IMR-90 (cell line): ENCODE measurements around the gene FOXR1. TPM values are rescaled to one million over a fixed set of nuclear protein-coding genes. Genes with fewer than 3 reads are reported as not detected.

Experiments used
- ATAC-seq: fragments of 200-7000 bp; cut with Tn5 transposase; 2 replicates; pipeline ENCODE4 v1.9.1; 2020; ENCODE audit warnings: low read depth, mild to moderate bottlenecking, moderate library complexity
- BruUV-seq: library from RNA; stranded (reverse); fragments of 400-500 nt; replicated peaks from 2 replicates; lab custom pipeline; 2021; lab: Mats Ljungman, UMichigan
- CTCF ChIA-PET: fragments of 300-600 bp; formaldehyde crosslinking; extraction: SDS; loops from one replicate; lab custom pipeline; 2021; ENCODE audit warnings: antibody characterized with exemption; lab: Yijun Ruan, JAX
- POLR2A ChIA-PET: fragments of 300-600 bp; sonication (Branson Sonifier 250); formaldehyde crosslinking; loops from one replicate; lab custom pipeline; 2022; ENCODE audit warnings: antibody characterized with exemption; ENCODE audit not compliant: unreplicated experiment; lab: Charles Lee
- DNase-seq: peaks from one replicate; pipeline ENCODE4 v3.0.0; 2013
- H2AFZ ChIP-seq: replicated peaks from 2 replicates; pipeline ENCODE3; 2013; ENCODE audit warnings: low read length, mild to moderate bottlenecking; ENCODE audit not compliant: poor library complexity
- H2AK5ac ChIP-seq: 2 replicates; pipeline ENCODE4 v1.6.1; 2013; ENCODE audit warnings: low read depth, low read length, inconsistent platforms
- H2AK9ac ChIP-seq: replicated peaks from 2 replicates; pipeline ENCODE3; 2013; ENCODE audit warnings: mild to moderate bottlenecking, low read depth, low read length, moderate library complexity; ENCODE audit not compliant: poor library complexity
- H2BK120ac ChIP-seq: 2 replicates; pipeline ENCODE4 v1.6.1; 2013; ENCODE audit warnings: low read depth, low read length, inconsistent platforms
- H2BK15ac ChIP-seq: 3 replicates; pipeline ENCODE4 v1.6.1; 2013; ENCODE audit warnings: low read depth, low read length, inconsistent platforms
- H2BK20ac ChIP-seq: 2 replicates; pipeline ENCODE4 v1.6.1; 2013; ENCODE audit warnings: low read depth, mild to moderate bottlenecking, inconsistent platforms, low read length, moderate library complexity
- H2BK5ac ChIP-seq: 2 replicates; pipeline ENCODE4 v1.6.1; 2013; ENCODE audit warnings: mild to moderate bottlenecking, low read depth, low read length, inconsistent platforms; ENCODE audit not compliant: poor library complexity, severe bottlenecking
- H3K14ac ChIP-seq: replicated peaks from 2 replicates; pipeline ENCODE4 v1.6.1; 2013; ENCODE audit warnings: low read depth, low read length, inconsistent platforms
- H3K18ac ChIP-seq: 2 replicates; pipeline ENCODE4 v1.6.1; 2013; ENCODE audit warnings: low read depth, low read length, control low read depth
- H3K23ac ChIP-seq: 2 replicates; pipeline ENCODE4 v1.6.1; 2013; ENCODE audit warnings: low read depth, low read length, inconsistent platforms
- H3K27ac ChIP-seq: 2 replicates; pipeline ENCODE4 v1.5.1; 2013; ENCODE audit warnings: mild to moderate bottlenecking, control low read depth, low read length; ENCODE audit not compliant: insufficient read depth
- H3K27me3 ChIP-seq: 2 replicates; pipeline ENCODE4 v1.6.1; 2013; ENCODE audit warnings: low read length; ENCODE audit not compliant: control insufficient read depth, insufficient read depth
- H3K36me3 ChIP-seq: 2 replicates; pipeline ENCODE4 v1.6.1; 2013; ENCODE audit warnings: low read length, mixed read lengths; ENCODE audit not compliant: control insufficient read depth, insufficient read depth
- H3K4ac ChIP-seq: 2 replicates; pipeline ENCODE4 v1.6.1; 2013; ENCODE audit warnings: low read depth, low read length, inconsistent platforms
- H3K4me1 ChIP-seq: 2 replicates; pipeline ENCODE4 v1.6.1; 2013; ENCODE audit warnings: low read length, mixed read lengths; ENCODE audit not compliant: control insufficient read depth, insufficient read depth
- H3K4me2 ChIP-seq: 2 replicates; pipeline ENCODE4 v1.6.1; 2013; ENCODE audit warnings: low read depth, mild to moderate bottlenecking, control low read depth, low read length, moderate library complexity
- H3K4me3 ChIP-seq: 2 replicates; pipeline ENCODE4 v1.5.1; 2013; ENCODE audit warnings: low read depth, mild to moderate bottlenecking, control low read depth, low read length, moderate library complexity; ENCODE audit not compliant: insufficient read depth
- H3K56ac ChIP-seq: 2 replicates; pipeline ENCODE4 v1.6.1; 2013; ENCODE audit warnings: low read length, inconsistent platforms; ENCODE audit not compliant: insufficient read depth; ENCODE audit errors: extremely low read depth
- H3K79me1 ChIP-seq, 2 experiments: 2 replicates each; pipeline ENCODE4 v1.6.1; 2013; ENCODE audit warnings: low read length in 2 of 2, inconsistent platforms in 1 of 2, low read depth in 1 of 2
- H3K9ac ChIP-seq: 2 replicates; pipeline ENCODE4 v1.6.1; 2013; ENCODE audit warnings: low read depth, low read length, control low read depth
- H3K9me1 ChIP-seq: 2 replicates; pipeline ENCODE4 v1.6.1; 2013; ENCODE audit warnings: low read length, inconsistent platforms; ENCODE audit not compliant: insufficient read depth
- H3K9me3 ChIP-seq: 2 replicates; pipeline ENCODE4 v1.6.1; 2013; ENCODE audit warnings: low read length; ENCODE audit not compliant: control insufficient read depth, insufficient read depth
- H4K20me1 ChIP-seq: 2 replicates; pipeline ENCODE4 v1.6.1; 2013; ENCODE audit warnings: low read length, inconsistent platforms; ENCODE audit not compliant: insufficient read depth
- H4K5ac ChIP-seq: 2 replicates; pipeline ENCODE4 v1.6.1; 2013; ENCODE audit warnings: mild to moderate bottlenecking, low read depth, low read length, control low read depth
- H4K8ac ChIP-seq, 2 experiments: 2 replicates each; pipeline ENCODE4 v1.6.1; 2013; ENCODE audit warnings: low read depth in 2 of 2, low read length in 2 of 2, control low read depth in 1 of 2, inconsistent platforms in 1 of 2
- H4K91ac ChIP-seq: 2 replicates; pipeline ENCODE4 v1.6.1; 2013; ENCODE audit warnings: low read depth, low read length, inconsistent platforms; ENCODE audit not compliant: insufficient read depth
- MAFK ChIP-seq: IDR thresholded peaks from 2 replicates; pipeline ENCODE4 v1.6.1; 2012; ENCODE audit warnings: low read depth, low read length, improper control_type of control experiment
- MAZ ChIP-seq: IDR thresholded peaks from 2 replicates; pipeline ENCODE4 v1.6.1; 2012; ENCODE audit warnings: low read depth, mild to moderate bottlenecking, low read length, improper control_type of control experiment, moderate library complexity, borderline replicate concordance
- POLR2A ChIP-seq: IDR thresholded peaks from 2 replicates; pipeline ENCODE4 v1.6.1; 2012; ENCODE audit warnings: mild to moderate bottlenecking, low read depth, low read length
- RAD21 ChIP-seq: IDR thresholded peaks from 2 replicates; pipeline ENCODE4 v1.6.1; 2012; ENCODE audit warnings: low read length, improper control_type of control experiment
- RCOR1 ChIP-seq: IDR thresholded peaks from 2 replicates; pipeline ENCODE4 v1.6.1; 2012; ENCODE audit warnings: mild to moderate bottlenecking, low read length, improper control_type of control experiment; ENCODE audit not compliant: insufficient replicate concordance
- USF2 ChIP-seq: fragments of 150-350 bp; IDR thresholded peaks from 2 replicates; pipeline ENCODE4 v1.6.1; 2017; ENCODE audit warnings: mild to moderate bottlenecking, antibody characterized with exemption, low read length, low read depth
- WGBS, 2 experiments: methylation state at CpG; one replicate each; pipeline versions ENCODE4 v1.1.5 to v1.1.7; 2013; ENCODE audit warnings: missing lambda C conversion rate in 2 of 2; ENCODE audit not compliant: insufficient read length in 1 of 2; ENCODE audit errors: extremely low coverage in 2 of 2; 5-methylcytosine and 5-hydroxymethylcytosine counted together
- dilution Hi-C: fragments of 300-500 bp; cut with HindIII; formaldehyde crosslinking; loops from one replicate; pipeline ENCODE4 v1.14.3; 2018; ENCODE audit warnings: low sequenced_read_pairs; ENCODE audit not compliant: unreplicated experiment
- in situ Hi-C: fragments of 300-500 bp; cut with MboI; formaldehyde crosslinking; loops from 3 replicates; pipeline ENCODE4 v1.14.3; 2019; ENCODE audit warnings: low sequenced_read_pairs, inconsistent platforms, mixed read lengths
- intact Hi-C: fragments of 100-400 bp; cut with micrococcal nuclease; formaldehyde crosslinking; loops from 2 replicates; pipeline ENCODE4 v1.10.0; 2022
- polyA plus RNA-seq, 3 experiments: library from polyadenylated mRNA; depleted of rRNA; stranded (reverse); fragments of >200 nt; gene quantifications; 2 replicates each; pipeline ENCODE4 v1.2.3, GENCODE V29; 2012; ENCODE audit warnings: low replicate concordance in 1 of 3
- total RNA-seq: library from RNA; depleted of rRNA; stranded (reverse); fragments of >200 nt; gene quantifications from 2 replicates; pipeline ENCODE4 v1.2.3, GENCODE V29; 2012

FOXR1 gene
- total and polyA plus RNA-seq, 2 of the 4 experiments (the other 2 are of a cell fraction), result not detected

GRCh38 chr11:118924591-118925585 is 46.7 kb upstream of the FOXR1 start:
- Histone ChIP-seq H2BK120ac (peak overlapping the region; percentile 81), H2AK9ac (peak overlapping the region; percentile 98), H3K18ac (peak overlapping the region; percentile 88), H3K27me3 (no peaks in the 10 kb centered on the region), H3K9me1 (no peaks in the 10 kb centered on the region), H4K8ac (peak overlapping the region; percentile 11 to 78; a peak in 3 of 4 replicates), H3K36me3 (no peaks in the 10 kb centered on the region), H2BK5ac (peak overlapping the region; percentile 92), H3K4me3 (peak overlapping the region; percentile 99), H3K23ac (peak overlapping the region; percentile 99), H3K9me3 (no peaks in the 10 kb centered on the region), H3K79me1 (peaks cover 8 to 38% of the 10 kb centered on the region in 2 experiments; a peak in 3 of 4 replicates), H3K4me2 (peak overlapping the region; percentile 91), H3K9ac (peak overlapping the region; percentile 100), H2AFZ (peak overlapping the region; percentile 73), H3K56ac (peak overlapping the region; percentile 78), H4K91ac (peak overlapping the region; percentile 94), H3K4ac (peak overlapping the region; percentile 97), H2BK15ac (peak overlapping the region; percentile 53; the same call in 2 of the 3 replicates), H2BK20ac (no peak overlapping the region), H3K4me1 (peaks cover 14% of the 10 kb centered on the region), H4K20me1 (peaks cover 51% of the 10 kb centered on the region), H3K14ac (peak overlapping the region; percentile 99), H4K5ac (peak overlapping the region; percentile 77), H2AK5ac (peak overlapping the region; percentile 97), H3K27ac (peak overlapping the region; percentile 99)
- POLR2A ChIA-PET, result interaction anchor here (0.6 to 1.0 kb wide), 6 partner anchors 11 to 132 kb away, joined by 3 to 18 read pairs (median 4); no protein-coding TSS in a partner anchor
- TF ChIP-seq RCOR1 (no peak), USF2 (no peak), MAFK (no peak), POLR2A (peak; percentile 53; the same call in 1 of the 2 replicates), MAZ (peak; percentile 21; the same call in 1 of the 2 replicates), RAD21 (no peak)
- CTCF ChIA-PET, result interaction anchor here (1.0 to 1.3 kb wide), 2 partner anchors 13 to 14 kb away, joined by 4 to 5 read pairs; no protein-coding TSS in a partner anchor
- intact Hi-C loops, result loop anchor here (1.0 kb wide), 1 partner anchor 16 kb away; no protein-coding TSS in a partner anchor
- in situ Hi-C loops, result no loop called here
- DNase-seq, result peak; percentile 33
- no peak for ATAC-seq
- BruUV-seq, result no TSS peak
- 0% methylated on average over 12 of the region's 45 CpGs; no CpG with 5 or more reads in 1 of the 2 experiments for WGBS, 2 experiments
- dilution Hi-C loops, result no loop called here
